ENCODE data around the gene TMIGD1. TPM values are rescaled to one million over a fixed set of nuclear protein-coding genes. Genes with fewer than 3 reads are reported as not detected.

TMIGD1 gene
- total RNA-seq, 1 experiment from 2014 or later = not detected

- DNase-seq = no peak
- Histone ChIP-seq H3K79me1 (ENCODE audit: insufficient read depth, low read depth, low read length, poor library complexity, severe bottlenecking) (no peaks in the 10 kb centered on the region), H2AK5ac (ENCODE audit: insufficient read length, low read length) (no peak overlapping the region), H3K4me2 (ENCODE audit: insufficient read depth, insufficient read length, low read length) (no peak overlapping the region), H4K91ac (ENCODE audit: insufficient read length, low read depth, low read length) (no peak overlapping the region), H3K56ac (ENCODE audit: insufficient read length, low read depth, low read length) (no peak overlapping the region), H2BK15ac (ENCODE audit: low read depth, low read length) (no peak overlapping the region), H3K4ac (ENCODE audit: low read depth, low read length) (no peak overlapping the region), H3K9ac (ENCODE audit: extremely low read depth, insufficient read length, low read length) (no peak overlapping the region), H3K27ac (ENCODE audit: insufficient read length, low read depth, low read length) (no peak overlapping the region), H2BK5ac (ENCODE audit: insufficient read length, low read length) (no peak overlapping the region), H2BK12ac (ENCODE audit: insufficient read length, low read depth, low read length) (no peak overlapping the region), H3K14ac (ENCODE audit: insufficient read depth, low read length) (no peak overlapping the region), H4K20me1 (ENCODE audit: control insufficient read depth, insufficient read depth, insufficient read length) (no peaks in the 10 kb centered on the region), H3T11ph (ENCODE audit: low read length) (no peak overlapping the region), H3K79me2 (ENCODE audit: insufficient read depth, low read length) (no peaks in the 10 kb centered on the region), H3K23me2 (ENCODE audit: insufficient read length, low read depth, low read length, poor library complexity, severe bottlenecking) (no peaks in the 10 kb centered on the region), H4K8ac (replicated peaks; ENCODE audit: insufficient read length, low read depth, low read length) (no peak overlapping the region), H3K23ac (ENCODE audit: insufficient read length, low read depth, low read length) (no peak overlapping the region), H2BK20ac (ENCODE audit: low read depth, low read length, poor library complexity, severe bottlenecking) (no peak overlapping the region), H3K18ac (ENCODE audit: insufficient read length, low read depth, low read length) (no peak overlapping the region), H3K9me3 (ENCODE audit: control insufficient read depth, low read depth, low read length) (no peaks in the 10 kb centered on the region), H3K4me1 (ENCODE audit: insufficient read depth, low read length) (peaks cover 3% of the 10 kb centered on the region; the same call in 1 of the 2 replicates), H2AFZ (ENCODE audit: low read length) (no peak overlapping the region), H4K5ac (ENCODE audit: insufficient read length, low read depth, low read length) (no peak overlapping the region), H3K27me3 (ENCODE audit: insufficient read depth, low read length) (no peaks in the 10 kb centered on the region; the same call in 1 of the 2 replicates), H2BK120ac (ENCODE audit: low read depth, low read length, poor library complexity, severe bottlenecking) (no peak overlapping the region)
- Mint-ChIP-seq H3K4me1 (peaks cover 5 to 8% of the 10 kb centered on the region in 2 experiments), H3K4me3 (no peak overlapping the region), H3K27ac (no peak overlapping the region), H3K27me3 (ENCODE audit: low read depth) (no peaks in the 10 kb centered on the region; the same call in none of the 2 replicates), H3K9me3 (no peaks in the 10 kb centered on the region), H3K36me3 (ENCODE audit: insufficient read depth in 1 of 3, low read depth in 3 of 3) (no peaks in the 10 kb centered on the region)
- no peak for TF ChIP-seq CTCF (conservative IDR thresholded peaks at IDR 0.05)
- WGBS (ENCODE audit: extremely low coverage, insufficient read length, low lambda C conversion rate) = no CpG with 5 or more reads among the region's 4 CpGs
These were observed 11.7 kb upstream of the TMIGD1 start for GRCh38 chr17:30345527-30346075.
